Stimulated activated CD8-positive, alpha-beta memory T cell treated with anti-CD3 and anti-CD28 coated beads, Interleukin-12 subunit alpha, Interleukin-12 subunit beta, amount 100 ng/mL, for 24 hours (primary cell): ENCODE measurements around the gene NAPSA.
"Not testable (repeated sequence)": the region's sequence is repeated elsewhere in the genome, so short reads cannot be mapped to it uniquely, and the experiment has no call there.

ENCODE experiments used
- DNase-seq: peaks from one replicate; pipeline ENCODE4 v3.0.0-alpha.2; 2020; ENCODE audit errors: extremely low read depth

NAPSA gene

DNA sequence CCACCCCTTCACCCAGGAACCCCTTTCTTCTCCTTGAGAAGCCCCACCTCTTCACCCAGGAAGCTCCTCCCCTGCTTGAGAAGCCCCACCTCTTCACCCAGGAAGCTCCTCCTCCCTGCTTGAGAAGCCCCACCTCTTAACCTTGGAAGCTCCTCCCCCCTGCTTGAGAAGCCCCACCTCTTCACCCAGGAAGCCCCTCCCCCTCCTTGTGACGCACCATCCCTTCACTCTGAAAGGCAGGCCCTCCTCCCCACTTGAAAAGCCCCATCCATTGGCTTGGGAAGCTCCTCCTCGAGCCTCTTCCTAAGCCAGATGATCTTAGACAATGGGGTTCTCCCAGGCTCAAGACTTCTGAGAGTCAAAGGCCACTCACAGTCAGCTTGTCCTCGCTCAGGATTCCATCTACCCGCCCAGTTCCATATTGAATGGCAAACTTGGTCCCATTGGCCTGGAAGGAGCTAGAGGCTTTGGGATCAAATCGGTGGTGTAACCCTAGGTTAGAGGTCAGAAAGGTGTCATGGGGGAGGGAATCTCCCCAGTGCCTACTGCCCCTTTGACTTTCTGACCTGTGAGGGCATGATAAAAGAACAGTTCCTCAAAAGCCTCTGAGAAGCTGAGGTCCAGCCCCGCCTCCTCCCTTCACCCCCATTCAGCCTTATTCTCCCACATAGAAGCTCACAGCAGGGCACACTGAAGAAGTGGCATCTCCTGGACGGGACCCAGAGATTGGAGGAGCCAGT, 4.0 kb downstream of the NAPSA start:
- no peak for DNase-seq

- no peak for DNase-seq
These were observed 6.1 kb downstream of the NAPSA start for GRCh38 chr19:50359328-50359818.

DNA sequence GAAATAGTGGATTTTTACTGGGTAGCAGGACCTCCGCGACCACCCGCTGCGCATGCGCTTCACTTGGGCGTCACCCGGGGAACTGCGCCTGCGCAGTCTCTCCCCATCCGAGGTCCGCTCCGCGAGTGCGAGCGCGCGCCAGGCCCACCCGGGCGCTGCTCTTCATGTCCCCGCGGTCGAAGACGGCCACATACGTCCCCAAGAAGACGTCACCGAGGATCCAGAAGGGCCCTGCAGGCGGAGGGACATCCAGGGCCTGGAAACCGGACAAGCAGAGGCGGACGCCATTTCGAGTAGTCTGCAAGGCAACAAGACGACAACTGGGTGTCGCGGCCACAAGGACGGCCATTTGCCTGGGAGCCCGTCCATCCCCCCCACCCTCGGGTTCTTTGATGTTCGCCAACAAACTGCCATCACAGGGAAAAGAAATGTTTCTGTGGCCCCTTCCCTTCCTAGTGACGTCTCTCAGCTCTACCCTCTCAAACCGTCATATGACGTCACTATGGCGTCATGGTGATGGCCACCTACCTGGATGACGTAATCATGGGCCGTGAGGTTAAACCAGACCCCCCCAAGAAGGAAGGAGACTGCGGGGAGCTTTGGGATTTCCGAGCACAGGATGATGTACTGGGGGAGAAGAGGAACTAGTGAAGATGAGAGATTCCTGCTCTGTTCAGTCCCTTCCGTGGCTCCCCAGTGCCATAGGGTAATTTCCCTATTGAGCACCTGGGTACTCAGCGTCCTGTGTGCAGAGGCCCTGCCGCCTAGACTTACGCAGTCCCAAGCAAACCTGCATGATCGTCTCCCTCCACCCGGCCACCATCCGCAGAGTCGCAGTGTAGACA, 6.7 kb downstream of the NAPSA start:
- DNase-seq = peak; percentile 42

DNA sequence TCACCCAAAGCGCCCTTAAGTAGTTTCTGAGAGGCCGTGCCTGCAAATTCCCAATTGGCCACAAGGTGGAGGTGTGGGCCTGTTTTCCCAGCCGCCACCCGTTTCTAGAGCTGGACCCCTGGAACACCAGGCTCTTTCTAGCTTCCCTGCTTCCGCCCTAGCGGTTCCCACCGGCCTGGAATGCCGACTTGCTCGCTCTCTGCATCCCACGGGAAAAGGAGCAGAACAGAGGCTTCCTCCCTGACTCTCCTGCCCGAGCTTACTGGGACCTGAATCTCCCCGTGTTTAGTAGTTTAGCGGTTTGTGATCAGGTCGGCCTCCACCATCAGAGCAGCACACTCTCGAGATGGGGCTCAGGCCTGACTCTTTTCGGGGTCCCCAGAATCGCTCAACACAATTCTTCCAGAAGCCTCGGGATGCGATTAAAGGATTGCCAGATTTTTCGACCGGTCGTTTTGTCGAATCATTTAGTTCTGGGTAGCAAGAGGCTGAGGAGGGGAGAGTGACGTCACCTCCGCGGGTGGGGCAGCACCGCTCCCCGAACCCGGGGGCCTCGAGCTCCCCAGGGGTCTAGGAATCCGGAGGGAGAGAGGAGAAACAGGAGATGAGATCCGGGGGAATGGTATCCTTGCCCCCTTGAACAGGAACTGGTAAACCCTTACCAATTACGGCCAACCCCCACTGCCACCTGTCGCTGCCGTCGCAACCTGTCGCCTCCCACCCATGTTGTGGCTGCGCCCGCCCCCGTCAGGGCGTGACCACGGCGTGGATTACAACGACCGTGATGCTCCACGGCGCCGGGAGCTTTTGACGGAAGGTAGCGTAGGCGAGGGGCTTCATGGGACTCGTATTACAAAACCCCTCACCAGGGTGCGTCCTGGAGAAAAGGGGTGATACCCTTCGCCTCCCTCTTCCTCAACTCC, 8.0 kb downstream of the NAPSA start:
- DNase-seq = peak; percentile 80

- DNase-seq = no peak
These were observed 8.7 kb downstream of the NAPSA start for GRCh38 chr19:50356691-50357177.

- DNase-seq = not testable (repeated sequence)
These were observed 12.0 kb downstream of the NAPSA start for GRCh38 chr19:50353487-50353880.

- no peak for DNase-seq
These were observed 13.2 kb downstream of the NAPSA start for GRCh38 chr19:50352242-50352641.

- no peak for DNase-seq
These were observed 16.0 kb downstream of the NAPSA start for GRCh38 chr19:50349277-50350057.

DNA sequence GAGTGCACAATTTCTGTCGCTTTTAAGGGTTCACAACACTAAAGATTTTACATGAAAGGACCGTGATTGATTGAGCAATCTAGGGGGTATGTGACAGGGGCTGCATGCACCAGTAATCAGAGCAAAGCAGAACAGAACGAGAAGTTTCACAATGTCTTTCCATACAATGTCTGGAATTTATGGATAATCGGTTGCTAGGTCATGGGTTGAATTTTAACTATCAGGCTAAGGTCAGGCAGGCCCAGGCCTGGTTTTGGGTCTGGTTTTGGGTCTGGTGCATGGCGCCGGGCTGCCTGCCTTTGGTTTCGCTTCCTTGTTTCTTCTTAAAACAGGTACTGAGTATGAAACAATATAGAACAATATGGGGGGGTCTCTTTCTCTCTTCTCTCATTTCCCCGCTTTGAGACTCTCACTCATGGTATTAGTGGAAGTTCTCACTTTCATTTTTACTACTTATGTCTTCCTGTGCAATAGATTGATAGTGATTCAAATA, 18.3 kb downstream of the NAPSA start:
- DNase-seq = not testable (repeated sequence)

DNA sequence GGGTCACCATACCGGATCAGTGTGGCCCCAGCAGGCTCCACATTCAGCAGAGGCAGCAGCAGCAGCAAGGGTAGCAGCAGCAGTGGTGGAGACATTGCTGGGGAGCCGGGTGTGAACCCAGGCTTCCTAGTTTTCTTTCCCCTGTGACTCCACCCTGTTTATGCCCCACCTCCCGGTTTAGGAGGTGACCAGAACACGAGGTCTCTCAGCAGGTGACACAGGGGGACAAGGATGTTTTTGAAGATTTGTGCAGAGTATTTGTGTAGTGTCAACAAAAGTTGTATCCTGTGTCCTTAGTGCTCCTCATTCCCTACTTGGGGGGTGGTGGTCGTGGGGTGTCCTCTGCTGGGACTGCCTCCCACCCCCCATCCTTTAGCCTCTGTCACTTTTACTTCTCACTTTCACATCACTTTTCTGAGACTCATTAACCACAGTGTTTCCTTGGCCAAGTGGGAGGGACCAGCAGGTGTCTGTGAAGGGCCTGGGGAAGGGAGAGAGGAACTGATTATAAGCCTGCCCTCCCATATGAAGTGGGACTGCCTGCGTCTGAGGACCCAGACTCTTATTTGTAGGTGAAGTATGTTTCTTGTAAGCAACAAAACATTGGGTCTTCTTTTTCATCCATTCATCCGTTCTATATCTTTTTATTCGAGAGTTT, 20.6 kb downstream of the NAPSA start:
- DNase-seq = no peak

DNA sequence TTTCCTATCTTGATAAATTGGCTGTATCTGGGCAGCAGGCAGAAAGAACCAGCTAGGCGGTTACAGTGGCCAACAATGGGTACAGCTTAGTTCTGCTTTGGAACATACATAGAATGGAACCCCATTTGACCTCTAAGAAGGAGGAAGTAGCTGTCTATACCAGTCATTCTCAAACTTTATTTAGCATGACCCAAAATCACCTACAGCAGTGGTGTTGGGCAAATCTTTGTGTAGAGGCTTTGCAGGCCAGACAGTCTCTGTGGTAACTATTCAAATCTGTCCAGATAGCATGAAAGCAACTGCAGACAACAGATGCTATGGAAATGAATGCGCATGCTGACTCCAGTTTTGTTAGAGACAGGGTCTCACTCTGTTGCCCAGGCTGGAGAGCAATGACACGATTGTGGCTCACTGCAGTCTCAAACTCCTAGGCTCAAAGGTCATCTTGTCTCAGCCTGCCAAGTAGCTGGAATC, 24.3 kb downstream of the NAPSA start:
- DNase-seq = no peak

DNA sequence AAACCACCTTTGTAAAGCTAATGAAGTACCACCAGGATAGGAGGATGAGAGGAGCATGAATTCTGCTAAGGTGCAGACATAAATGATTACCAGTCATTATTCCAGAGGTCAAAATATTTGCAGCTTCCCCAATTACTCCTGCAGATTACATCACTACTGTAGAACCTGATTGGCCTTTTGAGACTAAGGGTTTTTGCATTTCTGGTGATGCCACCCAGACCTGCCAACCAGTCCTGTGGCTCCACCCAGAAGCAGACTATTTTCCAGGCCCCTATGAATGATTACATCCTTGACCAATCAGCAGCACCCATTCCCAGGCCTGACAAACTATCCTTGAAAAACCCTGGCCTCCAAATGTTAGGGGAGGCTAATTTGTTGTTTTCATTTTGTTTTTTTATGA, 25.1 kb downstream of the NAPSA start:
- no peak for DNase-seq

- DNase-seq = not testable (repeated sequence)
These were observed 28.4 kb downstream of the NAPSA start for GRCh38 chr19:50337031-50337430.

GRCh38 chr19:50334741-50335421, 30.6 kb downstream of the NAPSA start:
- DNase-seq = no peak

GRCh38 chr19:50333737-50334617, 31.5 kb downstream of the NAPSA start:
- peak; percentile 60 for DNase-seq

- peak; percentile 85 for DNase-seq
These were observed 32.2 kb downstream of the NAPSA start for GRCh38 chr19:50333235-50333736.

DNA sequence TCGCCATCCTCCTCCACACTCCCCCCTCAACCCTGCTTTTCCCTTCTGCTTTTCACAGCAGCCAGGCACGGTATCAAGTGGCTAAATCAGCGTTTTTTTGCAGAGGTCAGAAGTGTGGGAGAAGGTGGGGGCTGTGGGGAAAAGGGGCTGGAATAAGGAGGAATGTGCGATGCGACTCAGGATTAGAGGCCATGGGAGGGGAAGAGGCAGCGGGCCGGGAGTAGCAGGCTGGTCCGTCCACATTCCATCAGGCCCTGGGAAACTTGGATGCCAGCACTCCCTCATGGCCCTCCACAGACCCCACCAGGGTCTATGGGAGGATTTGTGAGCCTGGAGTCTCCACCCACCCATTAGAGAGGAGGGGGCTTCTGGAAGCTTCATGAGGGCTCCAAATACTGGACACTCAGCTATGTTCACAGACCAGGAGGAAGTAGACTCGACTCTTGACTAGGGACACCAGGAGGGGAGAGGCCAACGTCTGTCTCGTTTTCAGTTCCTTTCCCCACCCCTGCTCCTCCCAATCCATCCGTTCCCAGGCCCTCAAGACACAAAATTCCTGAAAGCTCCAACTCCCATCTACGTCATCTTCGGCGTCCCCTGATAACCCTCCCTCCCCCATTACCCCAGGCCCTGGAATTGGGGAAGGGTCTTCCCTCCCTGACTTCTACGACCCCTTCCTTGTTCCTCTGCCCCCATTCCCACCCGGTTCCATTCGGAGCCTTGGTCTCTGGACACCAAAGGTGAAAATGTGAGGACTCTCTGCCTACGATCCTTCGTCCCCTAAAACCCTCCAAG, 33.0 kb downstream of the NAPSA start:
- no peak for DNase-seq

- DNase-seq = no peak
These were observed 33.5 kb downstream of the NAPSA start for GRCh38 chr19:50331994-50332243.
